KMS-11 (cell line): Measurements from ENCODE around the gene JMJD7.

Experiments
- H2AFZ ChIP-seq: fragments of 200-600 bp; sonication (generic); 2 replicates; pipeline ENCODE4 v1.6.1; 2016; ENCODE audit warnings: antibody characterized with exemption, mixed run types, low read depth
- H3K27ac ChIP-seq: fragments of 200-600 bp; sonication (generic); 2 replicates; pipeline ENCODE4 v1.6.1; 2016; ENCODE audit warnings: mild to moderate bottlenecking, mixed run types
- H3K27me3 ChIP-seq: fragments of 200-600 bp; sonication (generic); 2 replicates; pipeline ENCODE4 v1.6.1; 2017; ENCODE audit warnings: mild to moderate bottlenecking, low read depth, mixed run types, moderate library complexity; ENCODE audit not compliant: insufficient read depth
- H3K36me3 ChIP-seq: fragments of 200-600 bp; sonication (generic); 2 replicates; pipeline ENCODE4 v1.6.1; 2017; ENCODE audit warnings: mild to moderate bottlenecking, mixed run types; ENCODE audit not compliant: insufficient read depth
- H3K4me1 ChIP-seq: fragments of 200-600 bp; sonication (generic); 2 replicates; pipeline ENCODE4 v1.6.1; 2016; ENCODE audit warnings: mild to moderate bottlenecking, low read depth, mixed run types; ENCODE audit not compliant: poor library complexity, severe bottlenecking
- H3K4me2 ChIP-seq: fragments of 200-600 bp; sonication (generic); 2 replicates; pipeline ENCODE4 v1.7.0; 2016; ENCODE audit warnings: mild to moderate bottlenecking, mixed run types
- H3K4me3 ChIP-seq: fragments of 200-600 bp; sonication (generic); IDR thresholded peaks from 2 replicates; pipeline ENCODE4 v1.6.1; 2017; ENCODE audit warnings: low read depth, low read length, mixed read lengths; ENCODE audit not compliant: insufficient read depth
- H3K79me2 ChIP-seq: fragments of 200-600 bp; sonication (generic); 2 replicates; pipeline ENCODE4 v1.6.1; 2016; ENCODE audit warnings: low read depth, mixed run types; ENCODE audit not compliant: insufficient read depth
- H3K9ac ChIP-seq: fragments of 200-600 bp; sonication (generic); 2 replicates; pipeline ENCODE4 v1.6.1; 2016; ENCODE audit warnings: mild to moderate bottlenecking, mixed run types
- H4K20me1 ChIP-seq: fragments of 200-600 bp; sonication (generic); 2 replicates; pipeline ENCODE4 v1.6.1; 2016; ENCODE audit warnings: mild to moderate bottlenecking, mixed run types; ENCODE audit not compliant: insufficient read depth
- TF ChIP-seq, protein P1 (sequence below): fragments of 200-600 bp; sonication (generic); conservative IDR thresholded peaks from 2 replicates; pipeline ENCODE4 v1.6.1; 2017; ENCODE audit warnings: low read depth, mild to moderate bottlenecking, antibody characterized with exemption, low read length, moderate library complexity, mixed read lengths

JMJD7 gene

DNA sequence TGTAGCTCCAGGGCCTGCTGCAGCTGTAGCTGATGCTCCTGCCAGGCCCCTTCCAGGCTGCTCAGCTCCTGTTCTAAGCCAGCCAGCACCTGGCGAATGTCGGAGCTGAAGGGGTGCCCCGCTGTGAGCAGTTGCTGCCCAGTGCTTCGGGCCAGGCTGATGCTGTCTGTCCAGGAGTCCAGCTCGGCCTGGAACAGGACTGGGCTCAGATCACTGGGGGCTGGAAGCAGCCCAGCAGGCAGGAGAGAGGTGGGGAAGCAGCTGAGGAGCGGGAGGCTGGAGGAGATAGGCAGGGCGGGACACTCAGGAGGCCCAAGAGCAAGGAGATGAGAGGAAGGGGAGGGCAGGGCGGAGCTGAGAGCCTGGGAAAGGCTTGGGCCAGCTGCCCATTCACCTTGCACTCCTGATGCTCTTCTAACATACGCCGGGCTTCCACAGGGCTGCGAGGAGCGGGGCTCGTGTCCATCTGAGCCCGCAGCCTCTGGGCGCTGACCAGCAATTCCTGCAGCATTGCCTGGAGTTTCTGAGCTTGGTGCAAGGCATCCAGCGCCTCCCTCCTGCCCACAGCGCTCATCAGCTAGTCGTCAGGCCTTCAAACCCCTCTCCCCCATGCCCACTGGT, 34.0 kb downstream of the JMJD7 start:
- no peak overlapping the region for H3K4me3 ChIP-seq
- no peaks in the 10 kb centered on the region for H4K20me1 ChIP-seq
- no peak overlapping the region for H2AFZ ChIP-seq
- H3K4me1 ChIP-seq, result no peaks in the 10 kb centered on the region
- no peaks in the 10 kb centered on the region for H3K36me3 ChIP-seq
- no peaks in the 10 kb centered on the region for H3K79me2 ChIP-seq
- peaks cover 28% of the 10 kb centered on the region; the same call in 1 of the 2 replicates for H3K27me3 ChIP-seq
- no peak overlapping the region for H3K27ac ChIP-seq
- TF ChIP-seq, protein P1, sequence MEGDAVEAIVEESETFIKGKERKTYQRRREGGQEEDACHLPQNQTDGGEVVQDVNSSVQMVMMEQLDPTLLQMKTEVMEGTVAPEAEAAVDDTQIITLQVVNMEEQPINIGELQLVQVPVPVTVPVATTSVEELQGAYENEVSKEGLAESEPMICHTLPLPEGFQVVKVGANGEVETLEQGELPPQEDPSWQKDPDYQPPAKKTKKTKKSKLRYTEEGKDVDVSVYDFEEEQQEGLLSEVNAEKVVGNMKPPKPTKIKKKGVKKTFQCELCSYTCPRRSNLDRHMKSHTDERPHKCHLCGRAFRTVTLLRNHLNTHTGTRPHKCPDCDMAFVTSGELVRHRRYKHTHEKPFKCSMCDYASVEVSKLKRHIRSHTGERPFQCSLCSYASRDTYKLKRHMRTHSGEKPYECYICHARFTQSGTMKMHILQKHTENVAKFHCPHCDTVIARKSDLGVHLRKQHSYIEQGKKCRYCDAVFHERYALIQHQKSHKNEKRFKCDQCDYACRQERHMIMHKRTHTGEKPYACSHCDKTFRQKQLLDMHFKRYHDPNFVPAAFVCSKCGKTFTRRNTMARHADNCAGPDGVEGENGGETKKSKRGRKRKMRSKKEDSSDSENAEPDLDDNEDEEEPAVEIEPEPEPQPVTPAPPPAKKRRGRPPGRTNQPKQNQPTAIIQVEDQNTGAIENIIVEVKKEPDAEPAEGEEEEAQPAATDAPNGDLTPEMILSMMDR, result no peak
- H3K4me2 ChIP-seq, result no peak overlapping the region
- H3K9ac ChIP-seq, result no peak overlapping the region

DNA sequence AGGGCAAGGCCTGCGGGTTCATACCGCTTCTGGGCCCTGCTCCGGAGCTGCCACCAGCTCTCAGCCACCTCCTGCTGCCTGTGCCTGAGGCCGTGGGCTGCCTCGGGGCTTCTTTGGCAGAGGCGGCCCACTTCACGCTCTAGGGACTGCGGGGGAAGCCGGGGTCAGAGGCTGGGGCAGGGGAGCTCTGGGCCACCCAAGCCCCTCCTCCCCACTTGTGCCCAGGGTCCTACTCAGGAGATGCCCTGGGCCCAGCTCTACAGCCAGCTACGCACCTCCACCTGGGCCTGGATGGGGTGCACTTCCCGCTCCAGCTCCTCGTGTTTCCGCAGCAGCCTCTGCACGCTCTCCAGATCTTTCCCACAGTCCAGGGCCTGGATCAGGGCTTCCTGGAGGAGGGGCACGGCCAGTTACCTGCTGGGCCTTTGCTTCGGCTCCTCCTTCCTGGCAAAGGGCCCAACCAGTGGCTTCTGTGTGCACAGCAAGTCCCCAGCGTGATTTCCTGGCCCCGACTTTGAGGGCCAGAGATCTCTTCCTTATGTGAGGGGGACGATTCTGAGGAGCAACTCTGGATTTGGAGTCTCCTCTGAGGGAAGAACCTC, 34.7 kb downstream of the JMJD7 start:
- Histone ChIP-seq H3K9ac (no peak overlapping the region), H2AFZ (no peak overlapping the region), H3K79me2 (no peaks in the 10 kb centered on the region), H3K27ac (no peak overlapping the region), H3K4me3 (no peak overlapping the region), H3K4me1 (no peaks in the 10 kb centered on the region), H3K27me3 (peaks cover 28% of the 10 kb centered on the region; the same call in 1 of the 2 replicates), H3K4me2 (no peak overlapping the region), H4K20me1 (no peaks in the 10 kb centered on the region), H3K36me3 (no peaks in the 10 kb centered on the region)
- TF ChIP-seq, protein P1, result no peak

GRCh38 chr15:41865490-41866055, 37.7 kb downstream of the JMJD7 start:
- no peaks in the 10 kb centered on the region for H3K4me1 ChIP-seq
- H3K27me3 ChIP-seq, result peaks cover 44% of the 10 kb centered on the region
- H3K4me3 ChIP-seq, result no peak overlapping the region
- H3K79me2 ChIP-seq, result no peaks in the 10 kb centered on the region
- H3K27ac ChIP-seq, result no peak overlapping the region
- no peak overlapping the region for H3K4me2 ChIP-seq
- no peaks in the 10 kb centered on the region for H3K36me3 ChIP-seq
- no peak overlapping the region for H3K9ac ChIP-seq
- H2AFZ ChIP-seq, result no peak overlapping the region
- TF ChIP-seq, protein P1, result no peak
- no peaks in the 10 kb centered on the region for H4K20me1 ChIP-seq

DNA sequence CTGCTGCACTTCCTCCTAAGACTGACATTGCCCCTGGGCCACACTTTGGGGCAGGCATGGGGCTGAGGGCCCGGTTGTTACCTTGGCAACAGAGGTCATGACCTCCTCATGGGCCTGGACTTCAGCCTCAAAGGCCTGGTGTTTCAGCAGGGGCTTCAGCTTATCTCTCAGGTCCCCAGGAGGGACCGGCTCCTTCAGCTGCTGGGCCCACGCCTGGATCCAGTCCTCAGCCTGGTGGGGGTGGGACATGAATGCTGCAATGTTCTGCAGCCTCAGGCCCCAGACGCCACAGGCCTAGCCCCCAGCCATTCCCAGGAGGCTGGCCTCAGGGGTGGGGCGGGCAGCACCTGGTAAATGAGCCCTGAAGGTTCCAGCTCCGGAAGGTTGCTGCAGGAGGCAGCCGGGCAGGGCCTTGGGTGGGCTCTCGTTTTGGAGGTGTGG, 38.4 kb downstream of the JMJD7 start:
- H3K79me2 ChIP-seq, result no peaks in the 10 kb centered on the region
- H3K27ac ChIP-seq, result no peak overlapping the region
- no peak overlapping the region for H3K4me2 ChIP-seq
- H4K20me1 ChIP-seq, result no peaks in the 10 kb centered on the region
- no peak overlapping the region for H3K9ac ChIP-seq
- no peaks in the 10 kb centered on the region for H3K4me1 ChIP-seq
- TF ChIP-seq, protein P1, result no peak
- H3K36me3 ChIP-seq, result no peaks in the 10 kb centered on the region
- no peak overlapping the region for H3K4me3 ChIP-seq
- no peak overlapping the region for H2AFZ ChIP-seq
- H3K27me3 ChIP-seq, result peaks cover 52% of the 10 kb centered on the region
